ENCODE measurements around the gene MAP4K5.

- TF ChIP-seq CTCF (conservative IDR thresholded peaks at IDR 0.05; ENCODE audit: low read depth, low read length) (no peak), MXI1 (IDR thresholded peaks at IDR 0.05; ENCODE audit: borderline replicate concordance, low read depth, low read length) (no peak), POLR2A (IDR thresholded peaks at IDR 0.05; ENCODE audit: low read depth, low read length) (no peak), FOS (IDR thresholded peaks at IDR 0.05; ENCODE audit: low read depth, low read length) (no peak), RFX5 (IDR thresholded peaks at IDR 0.05; ENCODE audit: low read depth, low read length) (no peak), USF2 (IDR thresholded peaks at IDR 0.05; ENCODE audit: low read depth, low read length) (no peak), RCOR1 (IDR thresholded peaks at IDR 0.05; ENCODE audit: insufficient replicate concordance, low read length) (no peak), SMC3 (IDR thresholded peaks at IDR 0.05; ENCODE audit: low read depth, low read length) (no peak), RAD21 (IDR thresholded peaks at IDR 0.05; ENCODE audit: low read length) (no peak), MAFK (IDR thresholded peaks at IDR 0.05; ENCODE audit: low read depth, low read length) (no peak), CEBPB (IDR thresholded peaks at IDR 0.05; ENCODE audit: low read depth, low read length) (no peak), ELK1 (IDR thresholded peaks at IDR 0.05; ENCODE audit: borderline replicate concordance, low read depth, low read length) (no peak), BHLHE40 (IDR thresholded peaks at IDR 0.05; ENCODE audit: low read depth, low read length) (no peak), NFE2L2 (IDR thresholded peaks at IDR 0.05; ENCODE audit: low read depth, low read length) (no peak)
Observed at GRCh38 chr14:50377550-50378085, 154.8 kb downstream of the MAP4K5 start.

All from IMR-90 (cell line).